ENCODE measurements around the gene NWD2. TPM values are rescaled to one million over a fixed set of nuclear protein-coding genes. Genes with fewer than 3 reads are reported as not detected.
"Not testable (repeated sequence)": the region's sequence is repeated elsewhere in the genome, so short reads cannot be mapped to it uniquely, and the experiment has no call there.

The NWD2 gene
- under 1 TPM; 0.22 to 0.42 TPM for total RNA-seq

GRCh38 chr4:37244583-37245390 lies at the start of gene NWD2:
Gene NWD2 (plus strand): TSS chr4:37244743. CDS start chr4:37245068, 325 bp downstream.
- H3K9ac ChIP-seq (ENCODE audit: low read depth in 2 of 2, low read length in 2 of 2), result no peak within 1 kb of the TSS
- intact Hi-C loops (cut with DNase I), result no loop called here
- H3K36me3 ChIP-seq, result no peaks in the 10 kb centered on the region
- peak within 1 kb of the TSS; percentile 10 for H3K4me3 ChIP-seq
- H3K27me3 ChIP-seq, result peaks cover 36% of the 10 kb centered on the region
- TF ChIP-seq CTCF (IDR thresholded peaks at IDR 0.05), result no peak
- peak; percentile 18 for DNase-seq
- no peaks in the 10 kb centered on the region for H3K4me1 ChIP-seq
- no peak within 1 kb of the TSS for H3K27ac ChIP-seq
- H3K9me3 ChIP-seq, result no peaks in the 10 kb centered on the region

GRCh38 chr4:37197899-37198298 lies 46.6 kb upstream of the NWD2 start:
- H3K4me3 ChIP-seq, result no peak overlapping the region
- intact Hi-C loops (cut with DNase I), result no loop called here
- no peaks in the 10 kb centered on the region for H3K36me3 ChIP-seq
- DNase-seq, result peak; percentile 27
- no peaks in the 10 kb centered on the region for H3K27me3 ChIP-seq
- no peak for TF ChIP-seq CTCF (IDR thresholded peaks at IDR 0.05)
- no peaks in the 10 kb centered on the region for H3K9me3 ChIP-seq
- peak overlapping the region; percentile 47 for H3K27ac ChIP-seq
- H3K4me1 ChIP-seq, result no peaks in the 10 kb centered on the region
- H3K9ac ChIP-seq (ENCODE audit: low read depth in 2 of 2, low read length in 2 of 2), result no peak overlapping the region

GRCh38 chr4:37204740-37205139 lies 39.8 kb upstream of the NWD2 start:
- H3K36me3 ChIP-seq; H3K27me3 ChIP-seq; intact Hi-C loops (cut with DNase I): not testable (repeated sequence)

GRCh38 chr4:37216209-37216608 lies 28.3 kb upstream of the NWD2 start:
- no peaks in the 10 kb centered on the region for H3K36me3 ChIP-seq
- H3K27me3 ChIP-seq, result no peaks in the 10 kb centered on the region
- H3K4me3 ChIP-seq, result no peak overlapping the region
- no peak overlapping the region for H3K9ac ChIP-seq (ENCODE audit: low read depth in 2 of 2, low read length in 2 of 2)
- no peaks in the 10 kb centered on the region for H3K4me1 ChIP-seq
- no peak for TF ChIP-seq CTCF (IDR thresholded peaks at IDR 0.05)
- no peak overlapping the region for H3K27ac ChIP-seq
- intact Hi-C loops (cut with DNase I), result no loop called here
- no peak for DNase-seq
- H3K9me3 ChIP-seq, result no peaks in the 10 kb centered on the region

More at GRCh38 chr4:37204740-37205139, 39.8 kb upstream of the NWD2 start:
- not testable (repeated sequence) for DNase-seq; H3K4me3 ChIP-seq; H3K9ac ChIP-seq (ENCODE audit: low read depth in 2 of 2, low read length in 2 of 2); H3K27ac ChIP-seq; H3K9me3 ChIP-seq; H3K4me1 ChIP-seq

GRCh38 chr4:37219242-37219641 lies 25.3 kb upstream of the NWD2 start:
- DNase-seq, result no peak

More at GRCh38 chr4:37219242-37219641, 25.3 kb upstream of the NWD2 start:
- no peaks in the 10 kb centered on the region for H3K4me1 ChIP-seq
- no peaks in the 10 kb centered on the region for H3K27me3 ChIP-seq
- H3K27ac ChIP-seq, result no peak overlapping the region
- intact Hi-C loops (cut with DNase I), result no loop called here
- no peak for TF ChIP-seq CTCF (IDR thresholded peaks at IDR 0.05)
- H3K4me3 ChIP-seq, result no peak overlapping the region
- H3K36me3 ChIP-seq, result no peaks in the 10 kb centered on the region
- H3K9me3 ChIP-seq, result no peaks in the 10 kb centered on the region
- no peak overlapping the region for H3K9ac ChIP-seq (ENCODE audit: low read depth in 2 of 2, low read length in 2 of 2)
